WTC11 (cell line): ENCODE data around the gene INPP5A. TPM values are rescaled to one million over a fixed set of nuclear protein-coding genes. Genes with fewer than 3 reads are reported as not detected.

ENCODE experiments used
- ATAC-seq: fragments of 200-7000 bp; cut with Tn5 transposase; 2 replicates; pipeline ENCODE4 v1.10.0; 2021; ENCODE audit warnings: mild to moderate bottlenecking, moderate library complexity
- CTCF ChIA-PET: fragments of 300-600 bp; sonication (Branson Sonifier 250); formaldehyde crosslinking; loops from one replicate; lab custom pipeline; 2021; ENCODE audit warnings: antibody characterized with exemption; lab: Charles Lee
- POLR2A ChIA-PET: fragments of 350-600 bp; sonication (Branson Sonifier 250); formaldehyde crosslinking; loops from one replicate; lab custom pipeline; 2021; ENCODE audit warnings: antibody characterized with exemption; lab: Charles Lee
- DNase-seq: peaks from one replicate; pipeline ENCODE4 v3.0.0; 2021; ENCODE audit warnings: low spot score
- H3K27ac Mint-ChIP-seq: 2 replicates; pipeline ENCODE4 v1.8.0; 2021; ENCODE audit warnings: mixed read lengths
- H3K27me3 Mint-ChIP-seq: 2 replicates; pipeline ENCODE4 v1.8.0; 2021; ENCODE audit warnings: low read depth, mild to moderate bottlenecking, moderate library complexity, mixed read lengths
- H3K36me3 Mint-ChIP-seq: 2 replicates; pipeline ENCODE4 v1.8.0; 2021; ENCODE audit warnings: mixed read lengths
- H3K4me1 Mint-ChIP-seq: 2 replicates; pipeline ENCODE4 v1.8.0; 2022; ENCODE audit warnings: mixed read lengths
- H3K4me3 Mint-ChIP-seq: 2 replicates; pipeline ENCODE4 v1.8.0; 2021; ENCODE audit warnings: mild to moderate bottlenecking, moderate library complexity, mixed read lengths
- H3K9me3 Mint-ChIP-seq: 2 replicates; pipeline ENCODE4 v1.8.0; 2021; ENCODE audit warnings: mixed read lengths
- ATF6 ChIP-seq: sonication (generic); formaldehyde crosslinking; IDR thresholded peaks from 2 replicates; pipeline ENCODE4 v1.8.1; 2023; ENCODE audit warnings: mild to moderate bottlenecking, missing genetic modification reagents
- CBFB ChIP-seq: sonication (generic); formaldehyde crosslinking; IDR thresholded peaks from 2 replicates; pipeline ENCODE4 v1.8.1; 2022; ENCODE audit warnings: mild to moderate bottlenecking, low read depth, missing genetic modification reagents
- CREB1 ChIP-seq: sonication (generic); formaldehyde crosslinking; IDR thresholded peaks from 2 replicates; pipeline ENCODE4 v1.8.0; 2023; ENCODE audit warnings: mild to moderate bottlenecking, missing genetic modification reagents
- ERG ChIP-seq: fragments of 250-450 bp; sonication (Bioruptor Pico); IDR thresholded peaks from 2 replicates; pipeline ENCODE4 v1.8.0; 2021; ENCODE audit warnings: mild to moderate bottlenecking
- FOXP1 ChIP-seq: sonication (generic); formaldehyde crosslinking; IDR thresholded peaks from 2 replicates; pipeline ENCODE4 v1.8.0; 2022; ENCODE audit warnings: missing genetic modification reagents, mild to moderate bottlenecking, moderate library complexity, borderline replicate concordance
- MLX ChIP-seq: sonication (generic); formaldehyde crosslinking; IDR thresholded peaks from 2 replicates; pipeline ENCODE4 v1.8.1; 2023; ENCODE audit warnings: mild to moderate bottlenecking, missing genetic modification reagents, moderate library complexity
- NR2C2 ChIP-seq: sonication (generic); formaldehyde crosslinking; IDR thresholded peaks from 2 replicates; pipeline ENCODE4 v1.8.0; 2022; ENCODE audit warnings: mild to moderate bottlenecking, missing genetic modification reagents
- OVOL2 ChIP-seq: fragments of 250-450 bp; sonication (Bioruptor Pico); IDR thresholded peaks from 2 replicates; pipeline ENCODE4 v1.9.0; 2021; ENCODE audit warnings: mild to moderate bottlenecking, borderline replicate concordance
- TEAD4 ChIP-seq: sonication (generic); formaldehyde crosslinking; IDR thresholded peaks from 2 replicates; pipeline ENCODE4 v1.8.0; 2022; ENCODE audit warnings: mild to moderate bottlenecking, missing genetic modification reagents
- ZNF138 ChIP-seq: sonication (generic); formaldehyde crosslinking; conservative IDR thresholded peaks from 2 replicates; pipeline ENCODE4 v1.8.1; 2022; ENCODE audit warnings: mild to moderate bottlenecking, moderate library complexity, missing genetic modification reagents
- ZNF263 ChIP-seq: sonication (generic); formaldehyde crosslinking; IDR thresholded peaks from 2 replicates; pipeline ENCODE4 v1.8.1; 2022; ENCODE audit warnings: low read depth, mild to moderate bottlenecking, moderate library complexity, missing genetic modification reagents
- ZNF425 ChIP-seq: fragments of 250-450 bp; sonication (Bioruptor Pico); conservative IDR thresholded peaks from 2 replicates; pipeline ENCODE4 v1.9.0; 2021; ENCODE audit warnings: mild to moderate bottlenecking
- ZNF512 ChIP-seq: sonication (generic); formaldehyde crosslinking; IDR thresholded peaks from 2 replicates; pipeline ENCODE4 v1.8.1; 2022; ENCODE audit warnings: missing genetic modification reagents, borderline replicate concordance
- total RNA-seq: library from RNA; stranded (reverse); gene quantifications from 3 replicates; pipeline ENCODE4 v1.2.3, GENCODE V29; 2021
- TF ChIP-seq, protein P1 (sequence below): sonication (generic); formaldehyde crosslinking; IDR thresholded peaks from 2 replicates; pipeline ENCODE4 v1.8.0; 2023; ENCODE audit warnings: mild to moderate bottlenecking, missing genetic modification reagents

Gene INPP5A
- total RNA-seq, 1 experiment from 2014 or later: 22.1 TPM

- ATAC-seq: no peak
- TF ChIP-seq ZNF512 (CRISPR knock-in tag) (no peak), NR2C2 (CRISPR knock-in tag) (no peak)
- TF ChIP-seq, protein P1, sequence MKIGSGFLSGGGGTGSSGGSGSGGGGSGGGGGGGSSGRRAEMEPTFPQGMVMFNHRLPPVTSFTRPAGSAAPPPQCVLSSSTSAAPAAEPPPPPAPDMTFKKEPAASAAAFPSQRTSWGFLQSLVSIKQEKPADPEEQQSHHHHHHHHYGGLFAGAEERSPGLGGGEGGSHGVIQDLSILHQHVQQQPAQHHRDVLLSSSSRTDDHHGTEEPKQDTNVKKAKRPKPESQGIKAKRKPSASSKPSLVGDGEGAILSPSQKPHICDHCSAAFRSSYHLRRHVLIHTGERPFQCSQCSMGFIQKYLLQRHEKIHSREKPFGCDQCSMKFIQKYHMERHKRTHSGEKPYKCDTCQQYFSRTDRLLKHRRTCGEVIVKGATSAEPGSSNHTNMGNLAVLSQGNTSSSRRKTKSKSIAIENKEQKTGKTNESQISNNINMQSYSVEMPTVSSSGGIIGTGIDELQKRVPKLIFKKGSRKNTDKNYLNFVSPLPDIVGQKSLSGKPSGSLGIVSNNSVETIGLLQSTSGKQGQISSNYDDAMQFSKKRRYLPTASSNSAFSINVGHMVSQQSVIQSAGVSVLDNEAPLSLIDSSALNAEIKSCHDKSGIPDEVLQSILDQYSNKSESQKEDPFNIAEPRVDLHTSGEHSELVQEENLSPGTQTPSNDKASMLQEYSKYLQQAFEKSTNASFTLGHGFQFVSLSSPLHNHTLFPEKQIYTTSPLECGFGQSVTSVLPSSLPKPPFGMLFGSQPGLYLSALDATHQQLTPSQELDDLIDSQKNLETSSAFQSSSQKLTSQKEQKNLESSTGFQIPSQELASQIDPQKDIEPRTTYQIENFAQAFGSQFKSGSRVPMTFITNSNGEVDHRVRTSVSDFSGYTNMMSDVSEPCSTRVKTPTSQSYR (CRISPR knock-in tag): no peak
- H3K36me3 Mint-ChIP-seq: peaks cover 2% of the 10 kb centered on the region; the same call in 1 of the 2 replicates
- peaks cover 3% of the 10 kb centered on the region; the same call in 1 of the 2 replicates for H3K4me1 Mint-ChIP-seq
- H3K4me3 Mint-ChIP-seq: no peak overlapping the region
- ChIA-PET CTCF (interaction anchor here (0.7 to 1.8 kb wide), 2 partner anchors 29 to 104 kb away, joined by 3 to 4 read pairs; no protein-coding TSS in a partner anchor), POLR2A (interaction anchor here (0.5 kb wide), 1 partner anchor 16 kb away, joined by 3 read pairs; no protein-coding TSS in a partner anchor)
- H3K27me3 Mint-ChIP-seq: no peaks in the 10 kb centered on the region
- no peak for DNase-seq
- H3K9me3 Mint-ChIP-seq: peaks cover 6% of the 10 kb centered on the region; the same call in 1 of the 2 replicates
- H3K27ac Mint-ChIP-seq: no peak overlapping the region
Observed at GRCh38 chr10:132562177-132562915, 24.8 kb downstream of the INPP5A start.

DNA sequence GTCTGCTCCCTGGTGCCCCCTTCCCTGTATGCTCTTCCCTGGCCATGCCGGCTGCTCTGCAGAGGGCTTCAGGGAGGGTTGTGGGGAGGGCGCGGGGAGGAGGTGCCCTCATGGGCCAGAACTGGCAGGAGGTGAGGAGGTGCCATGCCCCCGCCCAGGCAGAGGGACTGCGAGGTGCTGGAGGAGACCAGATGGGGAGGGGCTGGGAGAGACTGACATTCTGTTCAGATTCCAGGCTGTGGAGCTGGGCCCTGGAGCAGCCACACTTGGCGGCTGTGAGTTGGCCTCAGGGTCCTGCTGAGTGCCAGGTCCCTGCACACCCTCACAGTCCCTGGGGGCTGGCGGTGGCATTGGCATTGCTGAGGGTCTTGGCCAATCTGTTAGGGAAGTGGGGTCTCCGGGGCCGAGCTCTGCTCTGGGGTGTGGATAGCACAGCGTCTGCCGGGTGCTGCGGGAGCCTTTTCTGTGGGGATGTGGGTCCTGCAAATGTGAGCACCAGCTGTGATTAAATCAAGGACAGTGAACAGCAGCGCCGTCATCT lies 25.4 kb downstream of the INPP5A start:
- peaks cover 3% of the 10 kb centered on the region; the same call in 1 of the 2 replicates for H3K4me1 Mint-ChIP-seq
- ATAC-seq: no peak
- ChIA-PET POLR2A (no interaction called here), CTCF (interaction anchor here (1.8 kb wide), 1 partner anchor 104 kb away, joined by 4 read pairs; no protein-coding TSS in a partner anchor)
- TF ChIP-seq CBFB (CRISPR knock-in tag) (no peak), ATF6 (CRISPR knock-in tag) (no peak), TEAD4 (no peak), ZNF425 (CRISPR knock-in tag) (no peak), ZNF138 (CRISPR knock-in tag) (no peak), FOXP1 (CRISPR knock-in tag) (no peak), OVOL2 (CRISPR knock-in tag) (no peak), ZNF263 (no peak), CREB1 (CRISPR knock-in tag) (no peak), ERG (no peak), MLX (CRISPR knock-in tag) (no peak)
- TF ChIP-seq, all 79 proteins: peak for 0
- Mint-ChIP-seq H3K27ac (no peak overlapping the region), H3K36me3 (peaks cover 2% of the 10 kb centered on the region; the same call in 1 of the 2 replicates), H3K9me3 (peaks cover 6% of the 10 kb centered on the region; the same call in 1 of the 2 replicates), H3K4me3 (no peak overlapping the region), H3K27me3 (no peaks in the 10 kb centered on the region)
- peak; percentile 11 for DNase-seq
